Activated CD8-positive, alpha-beta memory T cell treated with anti-CD3 and anti-CD28 coated beads for 1 hour (primary cell): ENCODE data around the gene NUDT10.
"Not testable (repeated sequence)": the region's sequence is repeated elsewhere in the genome, so short reads cannot be mapped to it uniquely, and the experiment has no call there.

Experiments used
- DNase-seq, 2 donors: peaks; one replicate each; pipeline ENCODE4 v3.0.0-alpha.2; 2020; ENCODE audit warnings: low read depth in 1 of 2; ENCODE audit errors: extremely low read depth in 1 of 2

Gene NUDT10

DNA sequence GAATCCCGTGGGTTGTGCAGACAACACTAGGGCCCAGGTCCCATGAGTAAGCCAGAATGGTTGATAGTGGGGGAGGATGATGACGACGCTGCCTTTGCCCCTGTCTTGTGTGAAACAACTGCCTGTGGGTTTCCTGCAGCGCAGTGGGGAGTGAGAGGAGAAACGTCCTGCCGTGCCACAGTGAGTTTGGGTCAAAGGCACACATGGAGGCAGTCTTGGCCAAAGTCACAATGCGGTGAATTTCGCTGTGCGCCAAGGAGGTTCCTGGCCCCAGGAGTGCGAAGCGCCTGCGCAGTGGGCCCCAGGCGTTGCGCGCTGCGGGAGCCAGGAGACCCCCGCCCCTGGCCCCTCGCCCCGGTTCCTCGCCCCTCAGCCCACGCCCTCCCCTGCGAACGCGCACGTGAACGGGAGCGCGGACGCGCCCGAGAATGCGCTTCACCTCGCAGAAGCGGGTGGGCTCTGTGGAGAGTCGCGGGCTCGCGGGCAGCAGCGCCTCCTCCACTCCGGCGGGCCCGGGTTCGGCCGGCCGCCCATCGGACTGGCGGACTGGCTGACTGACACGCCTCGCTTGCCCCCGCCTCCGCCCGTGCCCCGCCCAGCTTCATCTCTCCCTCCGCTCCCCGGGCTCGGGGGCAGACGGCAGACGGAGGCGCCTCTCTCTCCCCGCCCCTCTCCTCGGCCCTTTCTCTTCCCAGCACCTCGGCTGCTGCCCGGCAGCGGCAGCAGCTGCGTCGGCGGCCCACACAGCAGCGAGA is at the start of gene NUDT10:
NUDT10 (plus strand) TSS at position 635 of the 755 bp plus-strand sequence. CDS start 144 bp downstream, outside the sequence.
- no peak for DNase-seq

DNA sequence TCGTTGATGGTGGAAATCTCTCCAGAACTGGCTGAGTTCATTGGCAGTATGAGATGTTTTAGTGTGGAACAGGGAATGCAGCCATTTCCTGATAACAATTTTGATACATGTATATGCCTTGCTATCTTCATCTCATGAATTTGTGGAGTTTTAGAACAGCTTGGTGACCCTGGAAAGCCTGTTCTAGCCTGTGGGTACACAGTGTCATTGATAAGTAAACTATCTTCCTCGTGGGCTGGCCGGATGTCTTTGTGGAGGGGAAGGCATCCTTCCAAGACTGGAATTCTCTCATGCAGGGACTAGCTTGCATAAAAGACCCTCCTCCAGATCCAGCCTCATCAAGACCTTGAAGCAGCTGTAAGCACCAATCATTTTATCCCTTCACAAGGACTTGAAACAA is 40.2 kb upstream of the NUDT10 start:
- DNase-seq, result no peak

DNA sequence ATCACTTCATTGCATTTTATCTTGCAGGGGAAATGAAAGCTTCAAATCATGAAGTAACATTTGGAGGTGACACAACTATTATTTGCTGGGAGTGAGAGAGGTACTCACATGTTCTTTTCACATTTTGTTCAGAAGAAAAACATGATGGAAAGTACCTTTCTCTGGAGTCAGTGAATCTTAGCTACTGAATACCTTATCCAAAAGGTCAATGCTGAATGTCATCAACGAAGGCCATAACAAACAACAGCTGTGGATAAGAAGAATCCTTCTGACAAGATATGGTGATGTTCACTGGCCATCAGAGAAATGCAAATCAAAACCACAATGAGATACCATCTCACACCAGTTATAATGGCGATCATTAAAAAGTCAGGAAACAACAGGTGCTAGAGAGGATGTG is 36.5 kb upstream of the NUDT10 start:
- no peak for DNase-seq

DNA sequence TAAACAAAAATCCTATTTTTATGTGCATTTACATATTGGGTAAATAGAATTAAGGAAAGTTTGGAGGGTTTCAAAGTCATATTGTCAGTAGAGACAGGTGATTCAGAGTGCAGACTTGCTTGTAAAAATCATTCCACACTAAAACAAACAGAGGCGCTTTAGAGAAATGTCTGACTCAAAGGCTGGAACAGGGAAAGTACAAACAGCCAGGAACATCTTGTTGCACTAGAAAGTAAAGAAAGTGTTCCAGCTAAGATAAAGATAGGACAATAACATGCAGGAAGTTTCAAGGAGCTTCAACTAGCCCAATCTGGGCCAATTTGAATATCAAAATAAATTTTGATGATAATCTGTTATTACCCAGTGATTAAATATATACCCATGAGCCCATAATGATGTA is 16.4 kb upstream of the NUDT10 start:
- DNase-seq, result no peak

DNA sequence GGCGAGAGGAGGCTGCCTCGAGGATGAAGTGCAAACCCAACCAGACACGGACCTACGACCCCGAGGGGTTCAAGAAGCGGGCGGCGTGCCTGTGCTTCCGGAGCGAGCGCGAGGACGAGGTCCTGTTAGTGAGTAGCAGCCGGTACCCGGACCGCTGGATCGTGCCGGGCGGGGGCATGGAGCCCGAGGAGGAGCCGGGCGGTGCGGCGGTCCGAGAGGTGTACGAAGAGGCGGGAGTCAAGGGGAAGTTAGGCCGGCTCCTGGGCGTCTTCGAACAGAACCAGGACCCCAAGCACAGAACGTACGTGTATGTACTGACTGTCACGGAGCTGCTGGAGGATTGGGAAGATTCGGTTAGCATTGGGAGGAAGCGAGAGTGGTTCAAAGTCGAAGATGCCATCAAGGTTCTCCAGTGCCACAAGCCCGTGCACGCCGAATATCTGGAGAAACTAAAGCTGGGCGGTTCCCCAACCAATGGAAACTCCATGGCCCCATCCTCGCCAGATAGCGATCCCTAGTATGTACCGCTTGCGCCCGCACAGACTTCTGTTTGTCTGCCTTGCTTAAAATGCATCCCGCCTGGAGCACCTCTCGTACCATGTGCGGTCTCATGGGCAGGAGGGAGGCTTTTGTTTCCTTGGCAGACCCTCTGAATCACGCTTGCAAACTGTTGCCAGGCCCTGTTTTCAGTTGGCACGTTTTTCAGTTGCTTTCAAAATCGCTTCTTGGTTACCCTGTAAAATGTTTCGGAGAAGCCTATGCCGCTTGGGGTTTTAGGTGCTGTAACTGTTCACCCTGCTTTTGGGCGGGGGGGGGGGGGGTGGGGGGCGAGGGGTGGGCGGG is 542 bp downstream of the NUDT10 start:
- DNase-seq, result not testable (repeated sequence)

DNA sequence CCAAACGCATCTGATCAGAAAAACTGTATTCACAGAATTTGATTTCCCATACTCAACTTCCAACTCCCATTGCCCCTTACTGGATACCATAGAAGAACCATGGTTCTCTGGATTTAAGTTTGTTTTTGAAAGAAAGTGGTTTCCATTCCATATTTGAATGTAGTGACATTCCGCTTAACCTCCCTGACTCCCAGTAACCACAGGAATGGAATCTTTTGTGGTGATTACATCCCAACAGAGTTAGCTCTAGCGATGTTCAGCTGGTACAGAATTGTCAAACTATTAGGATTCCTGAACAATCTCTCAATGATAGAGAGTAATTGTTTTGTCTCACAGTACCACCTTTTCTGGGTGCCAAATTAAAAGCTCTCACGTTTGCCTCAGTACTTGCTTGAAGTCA is 1.7 kb downstream of the NUDT10 start:
- no peak for DNase-seq

DNA sequence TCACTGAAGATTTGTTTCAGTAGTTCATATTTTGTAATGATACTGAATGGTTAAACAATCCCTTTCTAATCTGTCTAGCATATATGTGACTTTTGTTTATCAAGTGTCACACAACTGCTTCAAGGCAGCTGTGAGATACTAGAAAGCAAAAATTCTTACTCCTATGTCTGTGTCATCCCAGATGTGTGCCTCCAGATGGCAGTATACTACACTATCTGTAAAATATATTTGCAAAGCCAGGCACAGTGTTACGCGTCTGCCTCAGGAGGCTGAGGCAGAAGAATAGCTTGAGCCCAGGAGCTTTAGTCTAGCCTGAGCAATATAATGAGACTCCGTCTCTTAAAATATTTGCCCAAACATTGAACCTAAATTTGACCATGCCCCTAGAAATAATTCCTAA is 4.0 kb downstream of the NUDT10 start:
- DNase-seq, result no peak

DNA sequence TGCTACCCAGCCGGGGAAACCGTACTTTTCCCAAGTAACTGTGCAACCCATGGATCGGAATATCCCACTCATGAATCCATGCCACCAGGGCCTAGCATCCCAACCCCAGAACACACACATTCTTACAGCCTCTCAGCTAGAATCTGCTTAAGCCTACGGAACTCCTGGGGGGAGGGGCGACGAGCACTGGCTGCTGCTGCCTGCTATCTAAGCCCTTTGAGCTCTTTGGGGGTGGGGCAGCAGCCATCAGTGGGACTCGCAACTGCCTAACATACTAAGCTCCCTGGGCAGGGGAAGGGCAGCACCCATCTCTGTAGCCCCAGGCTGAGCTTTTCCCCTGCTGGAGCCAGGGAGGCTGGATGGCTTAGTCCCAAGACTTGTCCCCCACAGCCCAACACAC is 28.6 kb downstream of the NUDT10 start:
- no peak for DNase-seq

DNA sequence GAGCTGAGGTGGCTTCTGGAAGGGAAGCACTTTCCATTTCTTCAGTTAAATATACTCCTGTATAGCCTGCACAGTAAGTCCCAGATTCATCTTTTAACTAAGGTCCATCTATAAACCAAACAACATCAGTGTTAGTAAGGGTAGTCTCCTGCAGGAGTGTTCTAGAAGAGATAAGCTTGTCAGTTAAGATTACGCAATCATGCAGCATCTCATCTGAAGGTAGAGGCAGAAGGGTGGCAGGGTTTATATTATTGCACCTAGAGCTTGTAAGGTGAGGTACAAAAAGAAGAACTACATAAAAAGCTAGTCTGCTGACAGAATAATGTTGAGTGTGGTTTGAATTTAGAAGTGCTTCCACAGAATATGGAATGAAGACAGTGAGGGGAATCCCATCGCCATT is 44.0 kb downstream of the NUDT10 start:
- no peak for DNase-seq
